ENCODE data around the gene TMPRSS6.

Gene TMPRSS6

DNA sequence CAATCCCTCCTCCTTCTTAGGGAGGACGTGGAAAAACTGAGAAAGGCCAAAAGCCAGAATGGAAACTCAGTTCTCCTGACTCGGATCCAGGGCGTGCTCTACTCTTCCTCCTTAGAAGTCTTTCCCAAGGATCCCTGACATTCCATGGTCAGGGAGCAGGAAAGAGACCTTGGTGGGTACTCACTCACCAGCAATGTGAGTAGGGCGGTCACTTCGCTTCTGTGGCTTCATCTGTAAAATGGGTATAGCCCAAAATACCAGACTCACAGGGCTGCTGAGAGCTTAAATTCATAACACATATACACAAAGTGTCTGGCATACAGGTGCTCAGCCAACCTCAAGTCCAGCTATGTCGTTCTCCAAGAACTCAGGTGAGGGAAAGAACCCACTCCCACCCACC is 58.6 kb downstream of the TMPRSS6 start:
- TF ChIP-seq, protein P1, sequence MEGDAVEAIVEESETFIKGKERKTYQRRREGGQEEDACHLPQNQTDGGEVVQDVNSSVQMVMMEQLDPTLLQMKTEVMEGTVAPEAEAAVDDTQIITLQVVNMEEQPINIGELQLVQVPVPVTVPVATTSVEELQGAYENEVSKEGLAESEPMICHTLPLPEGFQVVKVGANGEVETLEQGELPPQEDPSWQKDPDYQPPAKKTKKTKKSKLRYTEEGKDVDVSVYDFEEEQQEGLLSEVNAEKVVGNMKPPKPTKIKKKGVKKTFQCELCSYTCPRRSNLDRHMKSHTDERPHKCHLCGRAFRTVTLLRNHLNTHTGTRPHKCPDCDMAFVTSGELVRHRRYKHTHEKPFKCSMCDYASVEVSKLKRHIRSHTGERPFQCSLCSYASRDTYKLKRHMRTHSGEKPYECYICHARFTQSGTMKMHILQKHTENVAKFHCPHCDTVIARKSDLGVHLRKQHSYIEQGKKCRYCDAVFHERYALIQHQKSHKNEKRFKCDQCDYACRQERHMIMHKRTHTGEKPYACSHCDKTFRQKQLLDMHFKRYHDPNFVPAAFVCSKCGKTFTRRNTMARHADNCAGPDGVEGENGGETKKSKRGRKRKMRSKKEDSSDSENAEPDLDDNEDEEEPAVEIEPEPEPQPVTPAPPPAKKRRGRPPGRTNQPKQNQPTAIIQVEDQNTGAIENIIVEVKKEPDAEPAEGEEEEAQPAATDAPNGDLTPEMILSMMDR (IDR thresholded peaks at IDR 0.05; ENCODE audit: borderline replicate concordance, control extremely low read depth, extremely low read depth, insufficient read depth, missing control alignments), result no peak
- DNase-seq (ENCODE audit: low spot score), result no peak
- in situ Hi-C loops (cut with MboI; ENCODE audit: low sequenced_read_pairs, unreplicated experiment), result no loop called here

DNA sequence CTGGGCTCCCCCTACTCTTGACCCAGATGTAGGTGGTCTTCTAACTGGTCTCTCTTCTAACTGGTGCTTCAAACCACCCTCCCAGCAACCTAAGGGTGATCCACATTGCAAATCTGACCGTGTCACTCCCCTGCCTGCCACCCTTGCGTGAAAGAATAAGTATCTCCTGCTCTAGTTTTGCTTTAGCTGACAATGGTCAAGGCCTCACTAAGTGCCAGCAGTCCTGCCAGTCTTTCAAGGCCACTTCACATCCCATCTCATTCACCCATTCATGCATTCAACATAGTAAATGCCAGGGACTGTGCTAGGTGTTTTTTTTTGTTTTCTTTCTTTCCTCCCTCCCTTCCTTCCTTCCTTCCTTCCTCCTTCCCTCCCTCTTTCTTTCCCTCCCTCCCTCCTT is 60.3 kb downstream of the TMPRSS6 start:
- in situ Hi-C loops (cut with MboI; ENCODE audit: low sequenced_read_pairs, unreplicated experiment), result no loop called here
- no peak for DNase-seq (ENCODE audit: low spot score)
- TF ChIP-seq, protein P1 (IDR thresholded peaks at IDR 0.05; ENCODE audit: borderline replicate concordance, control extremely low read depth, extremely low read depth, insufficient read depth, missing control alignments), result no peak

DNA sequence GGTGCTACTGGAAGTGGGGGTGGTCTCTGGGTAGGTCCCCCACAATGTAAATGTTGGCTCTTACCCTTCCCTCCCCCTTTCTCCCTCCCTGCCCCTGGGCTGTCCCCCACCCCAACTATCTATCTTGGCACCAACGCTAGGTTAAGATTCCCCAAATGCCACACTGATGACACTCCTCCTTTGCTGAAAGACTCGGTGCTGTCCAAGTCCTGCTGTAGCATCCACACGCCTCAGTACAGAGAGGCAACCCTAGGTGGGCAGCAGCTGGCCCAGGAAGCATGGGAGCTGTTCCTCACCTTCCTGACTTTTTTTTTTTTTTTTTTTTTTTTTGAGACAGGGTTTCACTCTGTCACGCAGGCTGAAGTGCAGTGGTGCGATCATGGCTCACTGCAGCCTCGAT is 61.4 kb downstream of the TMPRSS6 start:
- DNase-seq (ENCODE audit: low spot score), result no peak
- in situ Hi-C loops (cut with MboI; ENCODE audit: low sequenced_read_pairs, unreplicated experiment), result no loop called here
- TF ChIP-seq, protein P1 (IDR thresholded peaks at IDR 0.05; ENCODE audit: borderline replicate concordance, control extremely low read depth, extremely low read depth, insufficient read depth, missing control alignments), result no peak

DNA sequence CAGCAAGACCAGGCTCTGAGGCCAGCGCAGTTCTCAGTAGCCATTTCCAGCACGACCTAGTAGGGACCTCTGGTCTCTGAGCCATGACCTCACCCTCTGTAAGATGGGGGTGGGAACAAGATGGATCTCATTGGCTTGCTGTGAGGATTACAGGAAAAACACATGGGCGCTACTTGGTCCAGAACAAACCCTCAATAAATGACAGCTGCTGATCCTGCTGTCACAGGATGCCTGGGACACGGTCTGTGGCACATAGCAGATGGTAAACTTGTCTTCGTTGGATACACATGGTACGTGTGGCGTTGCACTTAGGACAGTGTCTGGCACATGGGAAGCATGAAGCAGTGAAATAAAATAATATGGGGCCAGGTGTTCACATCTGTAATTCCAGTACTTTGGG is 62.5 kb downstream of the TMPRSS6 start:
- in situ Hi-C loops (cut with MboI; ENCODE audit: low sequenced_read_pairs, unreplicated experiment), result no loop called here
- DNase-seq (ENCODE audit: low spot score), result no peak
- TF ChIP-seq, protein P1 (IDR thresholded peaks at IDR 0.05; ENCODE audit: borderline replicate concordance, control extremely low read depth, extremely low read depth, insufficient read depth, missing control alignments), result no peak

DNA sequence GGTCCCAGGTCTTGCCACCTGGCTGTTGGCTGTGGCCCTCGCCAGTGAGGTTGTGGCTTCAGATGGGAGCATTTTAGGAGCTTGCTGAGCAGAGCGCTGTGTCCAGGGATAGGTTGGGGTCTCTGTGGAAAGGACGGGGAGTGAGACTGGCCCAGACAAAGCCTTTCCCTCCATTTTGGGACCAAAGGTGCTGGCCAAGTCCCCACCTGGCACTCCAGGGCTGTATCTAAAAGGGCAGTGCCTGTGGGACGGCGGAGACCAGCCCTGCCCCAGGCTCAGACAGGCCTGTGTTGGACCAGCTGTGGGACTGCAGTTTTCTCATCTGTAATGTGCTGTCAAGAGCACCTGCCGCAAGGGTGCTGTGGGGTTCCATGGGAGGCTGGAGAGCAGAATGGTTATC is 62.9 kb downstream of the TMPRSS6 start:
- in situ Hi-C loops (cut with MboI; ENCODE audit: low sequenced_read_pairs, unreplicated experiment), result no loop called here
- TF ChIP-seq, protein P1 (IDR thresholded peaks at IDR 0.05; ENCODE audit: borderline replicate concordance, control extremely low read depth, extremely low read depth, insufficient read depth, missing control alignments), result no peak
- no peak for DNase-seq (ENCODE audit: low spot score)

DNA sequence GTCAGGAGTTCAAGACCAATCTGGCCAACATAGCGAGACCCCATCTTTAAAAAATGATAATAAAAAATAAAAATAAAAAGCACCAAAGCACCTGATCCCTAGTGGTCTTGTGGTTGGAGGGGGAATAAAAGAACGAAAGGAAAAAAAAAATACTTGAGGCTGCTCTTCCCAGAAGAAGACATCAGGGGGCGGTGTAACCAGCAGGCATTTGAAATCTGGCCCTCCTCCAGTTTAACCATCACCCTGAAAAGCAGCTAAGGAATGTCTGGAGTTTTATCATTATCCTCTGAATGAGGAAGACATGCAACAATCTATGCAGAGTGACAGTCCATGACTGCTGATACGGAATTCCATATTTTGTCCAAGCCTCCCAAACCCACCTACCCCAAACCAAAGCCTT is 63.6 kb downstream of the TMPRSS6 start:
- TF ChIP-seq, protein P1 (IDR thresholded peaks at IDR 0.05; ENCODE audit: borderline replicate concordance, control extremely low read depth, extremely low read depth, insufficient read depth, missing control alignments), result peak; percentile 1
- in situ Hi-C loops (cut with MboI; ENCODE audit: low sequenced_read_pairs, unreplicated experiment), result no loop called here
- no peak for DNase-seq (ENCODE audit: low spot score)

All from GM13976 (cell line).